ENCODE measurements around the gene PAQR3.
"Not testable (repeated sequence)": the region's sequence is repeated elsewhere in the genome, so short reads cannot be mapped to it uniquely, and the experiment has no call there.

Gene PAQR3

DNA sequence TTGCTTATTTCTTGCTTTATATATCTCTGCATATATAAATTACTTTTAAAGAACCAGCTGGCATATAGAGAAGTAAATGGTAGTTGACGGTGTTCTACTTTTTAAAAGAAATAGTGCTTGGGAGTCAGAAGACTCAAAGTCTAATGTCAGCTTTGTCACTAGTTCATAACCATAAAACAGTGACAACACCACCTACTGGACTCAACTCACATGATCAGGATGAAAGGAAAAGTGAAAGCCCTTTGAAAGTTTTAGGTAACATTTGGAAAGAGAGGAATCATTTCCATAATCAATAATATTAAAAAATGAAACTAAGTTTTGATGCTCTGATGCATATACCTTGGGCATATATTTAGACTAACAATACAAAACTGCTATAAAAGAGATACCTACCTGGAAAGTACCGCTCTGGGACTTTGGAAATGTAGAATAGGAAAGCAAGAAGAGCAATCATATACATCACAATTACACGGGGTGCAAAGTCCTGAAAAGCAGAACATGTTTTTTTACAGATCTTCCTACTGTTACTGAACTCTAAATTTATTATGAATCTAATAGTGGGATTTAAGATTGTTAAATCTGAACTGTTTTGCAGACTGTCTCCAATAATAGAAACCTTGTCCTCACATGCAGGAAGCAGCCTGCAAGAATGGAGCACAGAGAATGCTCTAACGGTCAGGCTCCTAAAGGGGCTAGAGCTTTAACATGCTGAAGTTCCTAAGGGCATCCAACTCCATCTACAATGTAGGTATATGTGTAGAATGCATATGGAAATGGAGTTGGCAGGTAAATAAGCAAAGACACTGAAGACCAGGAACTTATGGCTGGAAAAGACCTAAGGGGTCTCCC, 15.6 kb downstream of the PAQR3 start:
- FAIRE-seq = no peak

DNA sequence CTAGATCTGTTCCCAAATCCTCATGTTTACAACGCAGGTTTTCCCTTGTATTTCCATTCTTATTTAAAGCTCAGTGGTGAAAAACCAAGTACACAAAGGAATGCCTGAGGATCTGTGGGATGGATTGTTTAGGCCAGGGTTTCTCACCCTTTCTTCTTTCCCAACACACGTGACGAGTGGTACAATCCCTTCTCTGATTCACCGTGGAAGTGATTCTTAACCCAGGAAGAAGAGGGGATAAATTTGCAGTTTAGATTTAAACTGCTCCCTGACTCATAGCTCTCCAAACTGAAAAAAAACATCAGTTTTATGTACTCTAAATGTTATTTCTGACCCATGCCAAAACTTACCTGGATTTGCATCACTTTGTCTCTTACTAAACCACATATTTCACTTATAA, 17.0 kb downstream of the PAQR3 start:
- FAIRE-seq = no peak

GRCh38 chr4:78910612-78911011, 28.6 kb downstream of the PAQR3 start:
- FAIRE-seq = no peak

DNA sequence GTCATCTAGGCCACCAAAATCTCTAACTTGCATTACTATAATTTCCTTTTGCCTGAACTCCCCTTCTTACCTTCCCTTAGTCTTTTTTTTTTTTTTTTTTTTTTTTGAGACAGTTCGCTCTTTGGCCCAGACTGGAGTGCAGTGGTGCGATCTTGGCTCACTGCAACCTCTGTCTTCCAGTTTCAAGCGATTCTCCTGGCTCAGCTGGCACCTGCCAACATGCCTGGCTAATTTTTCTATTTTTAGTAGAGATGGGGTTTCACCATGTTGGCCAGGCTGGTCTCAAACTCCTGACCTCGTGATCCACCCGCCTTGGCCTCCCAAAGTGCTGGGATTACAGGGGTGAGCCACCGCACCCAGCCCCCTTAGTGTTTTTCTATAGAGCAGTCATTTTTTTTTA, 30.3 kb downstream of the PAQR3 start:
- FAIRE-seq = not testable (repeated sequence)

- FAIRE-seq = no peak
These were observed 31.6 kb downstream of the PAQR3 start for GRCh38 chr4:78907638-78908037.

DNA sequence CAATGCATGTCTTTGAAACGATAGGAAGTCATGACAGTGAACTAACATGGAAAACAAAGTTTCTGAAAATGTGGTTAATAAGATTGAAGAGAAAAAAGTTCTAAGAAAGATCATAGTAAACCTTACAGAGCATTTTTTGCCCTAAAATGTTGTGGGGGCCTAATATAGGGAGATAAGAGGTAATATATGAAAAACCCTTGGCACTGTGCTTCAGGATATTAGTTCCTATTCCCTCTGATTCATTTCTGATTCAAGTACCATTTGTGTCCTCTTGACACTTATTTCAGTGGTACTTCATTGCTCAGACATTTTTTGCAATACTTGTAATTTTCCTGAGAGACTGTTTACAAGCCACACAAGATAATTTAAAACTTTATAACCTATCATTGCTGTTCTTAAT, 35.1 kb downstream of the PAQR3 start:
- FAIRE-seq = no peak

- no peak for FAIRE-seq
These were observed 36.9 kb downstream of the PAQR3 start for GRCh38 chr4:78902298-78902697.

DNA sequence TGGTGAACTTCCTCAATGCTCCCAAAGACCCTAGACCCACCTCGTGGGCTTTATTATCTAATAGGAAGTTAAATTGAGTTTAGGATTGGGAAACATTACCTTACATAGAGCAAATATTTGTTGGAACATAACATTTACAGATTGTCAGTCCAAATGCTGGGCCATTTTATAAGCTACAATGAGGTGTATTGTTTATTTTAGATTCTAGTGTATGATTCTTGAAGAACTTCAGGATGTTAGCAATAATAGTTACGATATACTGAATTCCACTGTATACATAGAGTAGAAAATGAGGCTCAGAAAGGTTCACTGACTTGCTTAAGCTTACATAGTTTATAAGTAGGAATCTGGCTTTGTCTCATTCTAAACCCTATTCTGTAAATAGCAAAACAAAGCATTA, 37.4 kb downstream of the PAQR3 start:
- FAIRE-seq = no peak

DNA sequence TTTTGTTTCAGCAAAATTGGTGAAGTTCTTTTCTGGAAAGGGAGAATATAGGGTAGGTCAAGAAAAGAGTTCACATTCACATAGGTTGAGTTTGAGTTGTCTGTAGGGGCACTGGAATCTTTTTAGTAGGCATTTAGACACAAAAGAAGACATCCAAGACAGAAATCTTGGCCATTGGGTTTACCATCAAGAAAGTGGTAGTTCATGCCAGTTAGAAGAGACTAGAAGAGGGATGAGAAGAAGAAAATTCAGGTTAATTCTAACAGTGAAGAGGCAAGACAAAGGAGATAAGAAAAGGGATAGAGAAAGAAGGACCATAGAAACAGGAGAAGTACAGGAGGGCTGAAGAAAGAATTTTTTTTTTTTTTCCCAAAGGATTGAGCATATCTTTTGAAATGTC, 39.9 kb downstream of the PAQR3 start:
- FAIRE-seq = no peak

- FAIRE-seq = no peak
These were observed 49.3 kb downstream of the PAQR3 start for GRCh38 chr4:78889955-78890354.

GRCh38 chr4:78885598-78885997, 53.6 kb downstream of the PAQR3 start:
- FAIRE-seq = no peak

DNA sequence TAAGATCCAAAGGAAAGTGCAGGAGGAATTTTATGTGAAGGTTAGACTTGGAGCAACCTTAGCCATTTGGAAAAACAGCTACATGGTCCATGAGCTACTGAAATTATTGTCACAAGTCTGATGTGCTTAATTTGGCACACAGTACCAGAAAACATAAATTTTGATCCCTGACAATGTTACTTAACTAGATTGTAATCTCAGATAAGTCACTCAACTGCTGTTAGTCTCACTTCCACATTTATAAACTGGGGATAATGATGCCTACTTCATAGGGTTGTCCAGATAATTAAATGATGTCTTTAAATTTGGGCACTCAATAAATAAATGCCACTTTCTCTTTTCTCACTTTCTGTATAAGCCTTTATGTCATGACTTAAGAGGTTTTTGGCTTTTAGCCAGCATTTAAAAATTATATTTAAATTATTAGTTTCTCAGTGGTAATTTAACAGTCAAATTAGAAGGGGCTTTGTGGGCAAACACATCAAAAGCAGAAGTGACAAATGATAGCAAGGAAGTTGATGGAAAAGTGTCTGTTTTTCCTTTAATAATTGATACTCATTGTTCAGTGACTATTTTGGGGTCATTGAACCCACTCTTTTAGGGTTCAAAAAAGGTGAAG, 58.3 kb downstream of the PAQR3 start:
- FAIRE-seq = no peak

GRCh38 chr4:78878031-78878430, 61.2 kb downstream of the PAQR3 start:
- FAIRE-seq = no peak

DNA sequence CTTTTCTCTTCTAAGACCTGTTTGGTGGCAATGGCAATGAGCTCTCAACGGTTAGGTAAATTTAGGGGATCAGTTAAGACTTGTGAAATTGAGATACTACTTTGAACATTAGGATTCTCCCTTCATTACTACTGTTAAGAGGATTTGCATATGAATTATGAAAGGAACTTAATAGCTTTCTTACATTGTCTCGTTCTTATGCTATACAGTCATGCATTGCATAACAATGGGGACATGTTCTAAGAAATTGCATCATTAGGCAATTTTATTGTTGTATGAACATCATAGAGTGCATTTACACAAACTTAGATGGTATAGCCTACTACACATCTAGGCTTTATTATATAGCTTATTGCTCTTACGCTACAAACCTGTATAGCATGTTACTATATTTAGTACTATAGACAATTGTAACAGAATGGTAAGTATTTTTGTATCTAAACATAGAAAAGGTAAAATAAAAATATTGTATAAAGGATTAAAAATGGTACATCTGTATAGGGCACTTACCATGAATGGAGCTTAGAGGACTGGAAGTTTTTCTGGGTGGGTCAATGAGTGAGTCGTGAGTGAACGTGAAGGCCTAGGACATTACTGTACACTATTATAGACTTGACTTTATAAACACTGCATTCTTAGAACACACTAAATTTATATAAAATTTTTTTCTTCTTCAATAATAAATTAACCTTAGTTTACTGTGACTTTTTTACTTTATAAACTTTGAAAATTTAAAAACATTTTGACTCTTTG, 62.5 kb downstream of the PAQR3 start:
- FAIRE-seq = no peak

DNA sequence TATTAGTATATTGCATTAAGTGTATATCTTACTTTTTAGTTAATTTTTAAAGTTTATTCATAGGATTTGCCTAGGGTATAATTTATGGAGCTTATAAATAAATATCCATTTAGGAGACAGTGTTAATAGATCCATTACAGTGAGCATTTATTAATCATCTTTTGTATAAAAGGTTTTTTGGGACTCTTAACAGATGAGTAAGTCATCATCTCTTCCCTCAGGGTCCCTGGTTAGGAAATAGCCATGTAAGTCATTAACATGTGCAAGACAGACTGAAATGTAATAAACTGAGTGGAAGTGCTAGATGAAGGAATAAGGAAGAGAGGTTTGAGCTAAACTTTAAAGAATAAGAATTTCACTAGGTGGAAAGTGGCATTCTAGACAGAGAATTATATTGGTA, 69.2 kb downstream of the PAQR3 start:
- no peak for FAIRE-seq

DNA sequence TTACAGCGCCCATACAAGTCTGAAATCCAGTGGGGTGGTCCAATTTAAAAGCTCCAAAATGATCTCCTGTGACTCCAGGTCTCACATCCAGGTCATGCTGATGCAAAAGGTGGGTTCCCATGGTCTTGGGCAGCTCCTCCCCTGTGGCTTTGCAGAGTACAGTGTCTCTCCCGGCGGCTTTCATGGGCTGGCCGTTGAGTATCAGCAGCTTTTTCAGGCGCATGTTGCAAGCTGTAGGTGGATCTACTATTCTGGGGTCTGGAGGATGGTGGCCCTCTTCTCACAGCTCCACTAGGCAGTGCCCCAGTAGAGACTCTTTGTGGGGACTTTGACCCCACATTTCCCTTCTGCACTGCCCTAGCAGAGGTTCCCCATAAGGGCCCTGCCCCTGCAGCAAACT, 70.5 kb downstream of the PAQR3 start:
- not testable (repeated sequence) for FAIRE-seq

- FAIRE-seq = no peak
These were observed 73.8 kb downstream of the PAQR3 start for GRCh38 chr4:78865451-78865850.

DNA sequence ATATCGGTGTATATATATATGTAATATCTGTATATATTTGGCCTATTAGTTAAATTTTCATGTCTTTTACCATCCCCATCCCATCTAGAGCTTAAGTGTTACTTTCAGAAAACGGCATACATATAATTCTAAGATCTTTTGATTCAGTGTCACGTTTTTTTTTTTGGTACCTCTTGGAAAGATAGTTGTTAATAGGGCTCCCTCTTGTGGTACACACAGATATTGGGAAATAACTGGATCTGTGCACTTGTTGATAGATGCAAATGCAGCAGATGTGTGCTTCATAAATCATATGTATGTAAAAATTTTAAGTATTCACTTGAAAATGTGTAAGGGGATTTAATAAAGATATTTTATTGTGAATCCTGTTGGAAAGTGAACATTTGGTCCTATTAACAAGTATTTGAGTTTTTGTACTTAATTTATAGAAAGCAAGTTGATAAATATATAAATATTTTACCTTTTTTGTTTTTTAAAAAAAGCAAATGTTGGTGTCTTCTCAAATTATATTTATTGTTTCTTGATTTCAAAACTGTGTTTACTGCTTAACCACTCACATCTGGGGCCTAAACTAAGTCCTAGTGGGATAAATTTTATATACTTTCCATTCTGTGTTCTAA, 74.7 kb downstream of the PAQR3 start:
- FAIRE-seq = peak; percentile 99

DNA sequence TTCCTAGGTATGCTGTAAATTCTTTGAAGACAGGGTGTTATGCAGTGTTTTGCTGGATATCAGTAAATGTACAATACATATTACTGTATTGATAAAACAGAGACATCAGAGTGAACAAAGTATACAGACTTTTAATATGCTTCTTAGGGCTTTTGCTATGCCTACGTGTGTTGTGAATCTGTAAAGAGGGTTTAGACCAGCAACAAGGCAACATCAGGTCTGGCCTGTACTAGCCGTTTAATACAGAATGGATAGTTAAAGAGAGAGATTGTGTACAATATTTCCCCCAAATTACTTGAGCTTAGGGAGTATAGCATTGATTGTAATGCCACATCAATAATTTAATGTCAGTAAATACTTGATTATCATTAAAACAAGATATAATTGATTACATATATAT, 75.2 kb downstream of the PAQR3 start:
- FAIRE-seq = no peak

DNA sequence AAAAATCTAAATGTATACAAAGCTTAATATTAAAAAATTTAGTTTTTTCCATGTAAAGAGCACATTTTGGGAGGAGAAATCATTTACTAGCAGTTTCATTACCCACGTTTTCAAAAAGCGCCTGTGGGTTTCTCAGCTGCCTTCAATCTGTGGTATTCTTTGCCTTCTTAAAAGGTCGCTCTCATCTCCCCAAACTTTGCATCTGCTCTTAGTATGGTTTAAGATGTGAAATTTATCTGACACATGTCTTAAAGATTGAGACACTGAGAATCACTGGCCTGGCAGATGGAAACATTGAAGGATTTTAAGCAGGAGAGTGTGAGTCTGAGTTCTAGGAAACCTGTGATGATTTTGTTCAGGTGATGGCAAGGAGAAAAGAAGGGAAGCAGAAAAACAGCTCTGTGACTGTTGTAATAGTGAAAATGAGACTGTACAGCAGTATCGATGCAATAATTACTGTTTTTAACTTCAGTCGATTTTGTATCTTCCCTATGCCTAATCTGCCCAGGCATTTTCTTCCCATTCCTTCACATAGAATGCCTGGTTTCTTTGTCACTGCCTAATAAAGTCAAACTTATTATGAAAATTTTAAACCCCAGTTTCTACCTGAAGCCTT, 75.9 kb downstream of the PAQR3 start:
- no peak for FAIRE-seq

GRCh38 chr4:78862314-78862737, 76.9 kb downstream of the PAQR3 start:
- no peak for FAIRE-seq

Data from islet of Langerhans (tissue), 1 donor.